IMR-90 (cell line): ENCODE data around the gene DSCAML1. TPM values are rescaled to one million over a fixed set of nuclear protein-coding genes. Genes with fewer than 3 reads are reported as not detected.

ENCODE experiments used
- ATAC-seq: fragments of 200-7000 bp; cut with Tn5 transposase; 2 replicates; pipeline ENCODE4 v1.9.1; 2020; ENCODE audit warnings: low read depth, mild to moderate bottlenecking, moderate library complexity
- BruUV-seq: library from RNA; stranded (reverse); fragments of 400-500 nt; replicated peaks from 2 replicates; lab custom pipeline; 2021; lab: Mats Ljungman, UMichigan
- CTCF ChIA-PET: fragments of 300-600 bp; formaldehyde crosslinking; extraction: SDS; loops from one replicate; lab custom pipeline; 2021; ENCODE audit warnings: antibody characterized with exemption; lab: Yijun Ruan, JAX
- POLR2A ChIA-PET: fragments of 300-600 bp; sonication (Branson Sonifier 250); formaldehyde crosslinking; loops from one replicate; lab custom pipeline; 2022; ENCODE audit warnings: antibody characterized with exemption; ENCODE audit not compliant: unreplicated experiment; lab: Charles Lee
- DNase-seq: peaks from one replicate; pipeline ENCODE4 v3.0.0; 2013
- H2AFZ ChIP-seq: replicated peaks from 2 replicates; pipeline ENCODE3; 2013; ENCODE audit warnings: low read length, mild to moderate bottlenecking; ENCODE audit not compliant: poor library complexity
- H2AK5ac ChIP-seq: 2 replicates; pipeline ENCODE4 v1.6.1; 2013; ENCODE audit warnings: low read depth, low read length, inconsistent platforms
- H2AK9ac ChIP-seq: replicated peaks from 2 replicates; pipeline ENCODE3; 2013; ENCODE audit warnings: mild to moderate bottlenecking, low read depth, low read length, moderate library complexity; ENCODE audit not compliant: poor library complexity
- H2BK120ac ChIP-seq: 2 replicates; pipeline ENCODE4 v1.6.1; 2013; ENCODE audit warnings: low read depth, low read length, inconsistent platforms
- H2BK15ac ChIP-seq: 3 replicates; pipeline ENCODE4 v1.6.1; 2013; ENCODE audit warnings: low read depth, low read length, inconsistent platforms
- H2BK20ac ChIP-seq: 2 replicates; pipeline ENCODE4 v1.6.1; 2013; ENCODE audit warnings: low read depth, mild to moderate bottlenecking, inconsistent platforms, low read length, moderate library complexity
- H2BK5ac ChIP-seq: 2 replicates; pipeline ENCODE4 v1.6.1; 2013; ENCODE audit warnings: mild to moderate bottlenecking, low read depth, low read length, inconsistent platforms; ENCODE audit not compliant: poor library complexity, severe bottlenecking
- H3K14ac ChIP-seq: replicated peaks from 2 replicates; pipeline ENCODE4 v1.6.1; 2013; ENCODE audit warnings: low read depth, low read length, inconsistent platforms
- H3K18ac ChIP-seq: 2 replicates; pipeline ENCODE4 v1.6.1; 2013; ENCODE audit warnings: low read depth, low read length, control low read depth
- H3K23ac ChIP-seq: 2 replicates; pipeline ENCODE4 v1.6.1; 2013; ENCODE audit warnings: low read depth, low read length, inconsistent platforms
- H3K27ac ChIP-seq: 2 replicates; pipeline ENCODE4 v1.5.1; 2013; ENCODE audit warnings: mild to moderate bottlenecking, control low read depth, low read length; ENCODE audit not compliant: insufficient read depth
- H3K27me3 ChIP-seq: 2 replicates; pipeline ENCODE4 v1.6.1; 2013; ENCODE audit warnings: low read length; ENCODE audit not compliant: control insufficient read depth, insufficient read depth
- H3K36me3 ChIP-seq: 2 replicates; pipeline ENCODE4 v1.6.1; 2013; ENCODE audit warnings: low read length, mixed read lengths; ENCODE audit not compliant: control insufficient read depth, insufficient read depth
- H3K4ac ChIP-seq: 2 replicates; pipeline ENCODE4 v1.6.1; 2013; ENCODE audit warnings: low read depth, low read length, inconsistent platforms
- H3K4me1 ChIP-seq: 2 replicates; pipeline ENCODE4 v1.6.1; 2013; ENCODE audit warnings: low read length, mixed read lengths; ENCODE audit not compliant: control insufficient read depth, insufficient read depth
- H3K4me2 ChIP-seq: 2 replicates; pipeline ENCODE4 v1.6.1; 2013; ENCODE audit warnings: low read depth, mild to moderate bottlenecking, control low read depth, low read length, moderate library complexity
- H3K4me3 ChIP-seq: 2 replicates; pipeline ENCODE4 v1.5.1; 2013; ENCODE audit warnings: low read depth, mild to moderate bottlenecking, control low read depth, low read length, moderate library complexity; ENCODE audit not compliant: insufficient read depth
- H3K56ac ChIP-seq: 2 replicates; pipeline ENCODE4 v1.6.1; 2013; ENCODE audit warnings: low read length, inconsistent platforms; ENCODE audit not compliant: insufficient read depth; ENCODE audit errors: extremely low read depth
- H3K79me1 ChIP-seq, 2 experiments: 2 replicates each; pipeline ENCODE4 v1.6.1; 2013; ENCODE audit warnings: low read length in 2 of 2, inconsistent platforms in 1 of 2, low read depth in 1 of 2
- H3K9ac ChIP-seq: 2 replicates; pipeline ENCODE4 v1.6.1; 2013; ENCODE audit warnings: low read depth, low read length, control low read depth
- H3K9me1 ChIP-seq: 2 replicates; pipeline ENCODE4 v1.6.1; 2013; ENCODE audit warnings: low read length, inconsistent platforms; ENCODE audit not compliant: insufficient read depth
- H3K9me3 ChIP-seq: 2 replicates; pipeline ENCODE4 v1.6.1; 2013; ENCODE audit warnings: low read length; ENCODE audit not compliant: control insufficient read depth, insufficient read depth
- H4K20me1 ChIP-seq: 2 replicates; pipeline ENCODE4 v1.6.1; 2013; ENCODE audit warnings: low read length, inconsistent platforms; ENCODE audit not compliant: insufficient read depth
- H4K5ac ChIP-seq: 2 replicates; pipeline ENCODE4 v1.6.1; 2013; ENCODE audit warnings: mild to moderate bottlenecking, low read depth, low read length, control low read depth
- H4K8ac ChIP-seq, 2 experiments: 2 replicates each; pipeline ENCODE4 v1.6.1; 2013; ENCODE audit warnings: low read depth in 2 of 2, low read length in 2 of 2, control low read depth in 1 of 2, inconsistent platforms in 1 of 2
- H4K91ac ChIP-seq: 2 replicates; pipeline ENCODE4 v1.6.1; 2013; ENCODE audit warnings: low read depth, low read length, inconsistent platforms; ENCODE audit not compliant: insufficient read depth
- CHD1 ChIP-seq: IDR thresholded peaks from 2 replicates; pipeline ENCODE4 v1.6.1; 2012; ENCODE audit warnings: low read depth, low read length, improper control_type of control experiment
- NFE2L2 ChIP-seq: fragments of 150-350 bp; IDR thresholded peaks from 2 replicates; pipeline ENCODE4 v1.6.1; 2016; ENCODE audit warnings: low read depth, mild to moderate bottlenecking, low read length
- RFX5 ChIP-seq: IDR thresholded peaks from 2 replicates; pipeline ENCODE4 v1.8.0; 2012; ENCODE audit warnings: low read depth, mild to moderate bottlenecking, low read length, moderate library complexity
- WGBS, 2 experiments: methylation state at CpG; one replicate each; pipeline versions ENCODE4 v1.1.5 to v1.1.7; 2013; ENCODE audit warnings: missing lambda C conversion rate in 2 of 2; ENCODE audit not compliant: insufficient read length in 1 of 2; ENCODE audit errors: extremely low coverage in 2 of 2; 5-methylcytosine and 5-hydroxymethylcytosine counted together
- dilution Hi-C: fragments of 300-500 bp; cut with HindIII; formaldehyde crosslinking; loops from one replicate; pipeline ENCODE4 v1.14.3; 2018; ENCODE audit warnings: low sequenced_read_pairs; ENCODE audit not compliant: unreplicated experiment
- in situ Hi-C: fragments of 300-500 bp; cut with MboI; formaldehyde crosslinking; loops from 3 replicates; pipeline ENCODE4 v1.14.3; 2019; ENCODE audit warnings: low sequenced_read_pairs, inconsistent platforms, mixed read lengths
- intact Hi-C: fragments of 100-400 bp; cut with micrococcal nuclease; formaldehyde crosslinking; loops from 2 replicates; pipeline ENCODE4 v1.10.0; 2022
- polyA plus RNA-seq, 3 experiments: library from polyadenylated mRNA; depleted of rRNA; stranded (reverse); fragments of >200 nt; gene quantifications; 2 replicates each; pipeline ENCODE4 v1.2.3, GENCODE V29; 2012; ENCODE audit warnings: low replicate concordance in 1 of 3
- total RNA-seq: library from RNA; depleted of rRNA; stranded (reverse); fragments of >200 nt; gene quantifications from 2 replicates; pipeline ENCODE4 v1.2.3, GENCODE V29; 2012

DSCAML1 gene
- total and polyA plus RNA-seq, 2 of the 4 experiments (the other 2 are of a cell fraction), result not detected

- BruUV-seq, result no TSS peak
- TF ChIP-seq CHD1, result no peak
- no peak for TF ChIP-seq RFX5
- TF ChIP-seq NFE2L2, result no peak
- H3K9ac ChIP-seq, result no peak overlapping the region
- H3K9me3 ChIP-seq, result no peaks in the 10 kb centered on the region
- no peak overlapping the region for H2BK20ac ChIP-seq
- in situ Hi-C loops (no loop called here), dilution Hi-C loops (no loop called here), intact Hi-C loops (no loop called here)
- no peak overlapping the region for H2AK9ac ChIP-seq
- DNase-seq (no peak), ATAC-seq (no peak)
- no peak overlapping the region for H4K91ac ChIP-seq
- 59% methylated on average over 3 of the region's 6 CpGs; no CpG with 5 or more reads in 1 of the 2 experiments for WGBS, 2 experiments
- H4K5ac ChIP-seq, result no peak overlapping the region
- CTCF ChIA-PET, result no interaction called here
- no peak overlapping the region for H2AFZ ChIP-seq
- H2BK120ac ChIP-seq, result no peak overlapping the region
- no peak overlapping the region for H2BK15ac ChIP-seq
- POLR2A ChIA-PET, result no interaction called here
- no peak overlapping the region for H3K4me2 ChIP-seq
- no peak overlapping the region for H3K27ac ChIP-seq
- H3K27me3 ChIP-seq, result peaks cover 6% of the 10 kb centered on the region
- H3K23ac ChIP-seq, result no peak overlapping the region
- H4K8ac ChIP-seq, result no peak overlapping the region
- no peak overlapping the region for H2BK5ac ChIP-seq
- no peaks in the 10 kb centered on the region for H3K9me1 ChIP-seq
- no peak overlapping the region for H3K4ac ChIP-seq
- H2AK5ac ChIP-seq, result no peak overlapping the region
- H3K4me1 ChIP-seq, result no peaks in the 10 kb centered on the region
- no peak overlapping the region for H3K18ac ChIP-seq
- no peaks in the 10 kb centered on the region for H4K20me1 ChIP-seq
- no peaks in the 10 kb centered on the region for H3K36me3 ChIP-seq
- H3K4me3 ChIP-seq, result no peak overlapping the region
- no peak overlapping the region for H3K56ac ChIP-seq
- H3K79me1 ChIP-seq, result no peaks in the 10 kb centered on the region
- H3K14ac ChIP-seq, result no peak overlapping the region
Measured at GRCh38 chr11:117772360-117772759, 24.7 kb downstream of the DSCAML1 start.
